Stimulated activated CD4-positive, alpha-beta T cell treated with anti-CD3 and anti-CD28 coated beads, Interleukin-2, amount 100 ng/mL, for 48 hours (primary cell): Measurements from ENCODE around the gene NRAP.
A peak's percentile ranks its signal among the peaks of the same experiment; 100 is the strongest.

Experiments
- DNase-seq, 2 donors: peaks; one replicate each; pipeline ENCODE4 v3.0.0-alpha.2; 2020

NRAP gene

GRCh38 chr10:113603057-113603777, 60.6 kb downstream of the NRAP start:
- DNase-seq: no peak

GRCh38 chr10:113600569-113600968, 63.3 kb downstream of the NRAP start:
- no peak for DNase-seq

DNA sequence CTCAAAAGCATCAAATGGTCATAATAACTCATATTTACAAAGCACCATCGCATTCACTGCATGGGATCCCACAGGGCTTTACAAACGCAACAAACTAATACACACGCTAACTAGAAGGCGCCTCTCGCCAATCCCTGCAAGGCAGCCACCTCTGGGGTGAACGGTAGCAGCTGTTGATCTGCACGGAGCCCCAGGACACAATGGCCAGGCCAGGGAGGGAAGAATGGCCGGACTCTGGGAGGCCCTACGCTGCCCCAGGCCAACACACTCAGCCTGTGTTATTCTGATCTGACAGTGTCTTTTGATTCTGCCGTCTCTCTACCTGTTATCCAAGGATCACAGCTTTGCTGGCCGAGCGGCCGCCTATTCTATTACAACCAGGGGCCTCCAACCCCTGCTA, 69.2 kb downstream of the NRAP start:
- no peak for DNase-seq

GRCh38 chr10:113592380-113592779, 71.5 kb downstream of the NRAP start:
- DNase-seq: no peak

DNA sequence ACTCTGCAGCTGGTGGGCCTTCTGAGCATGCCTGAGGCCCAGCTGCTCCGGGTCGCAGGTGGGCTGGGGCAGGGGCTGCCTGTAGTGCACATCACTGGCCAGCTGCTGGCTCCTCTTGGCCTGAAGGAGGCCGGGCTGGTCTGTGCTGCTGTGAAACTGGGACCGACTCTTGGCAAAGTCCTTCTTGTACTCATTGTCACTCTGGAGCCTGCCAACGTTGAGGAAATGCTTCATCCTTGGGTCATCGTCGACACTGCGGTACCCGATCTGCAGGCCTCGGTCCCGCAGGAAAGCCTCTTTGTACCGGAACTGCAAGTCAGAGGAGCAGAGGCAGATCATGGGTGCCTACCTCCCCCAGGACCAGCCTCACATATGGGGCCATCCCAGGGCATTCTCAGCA, 73.3 kb downstream of the NRAP start:
- DNase-seq: no peak

DNA sequence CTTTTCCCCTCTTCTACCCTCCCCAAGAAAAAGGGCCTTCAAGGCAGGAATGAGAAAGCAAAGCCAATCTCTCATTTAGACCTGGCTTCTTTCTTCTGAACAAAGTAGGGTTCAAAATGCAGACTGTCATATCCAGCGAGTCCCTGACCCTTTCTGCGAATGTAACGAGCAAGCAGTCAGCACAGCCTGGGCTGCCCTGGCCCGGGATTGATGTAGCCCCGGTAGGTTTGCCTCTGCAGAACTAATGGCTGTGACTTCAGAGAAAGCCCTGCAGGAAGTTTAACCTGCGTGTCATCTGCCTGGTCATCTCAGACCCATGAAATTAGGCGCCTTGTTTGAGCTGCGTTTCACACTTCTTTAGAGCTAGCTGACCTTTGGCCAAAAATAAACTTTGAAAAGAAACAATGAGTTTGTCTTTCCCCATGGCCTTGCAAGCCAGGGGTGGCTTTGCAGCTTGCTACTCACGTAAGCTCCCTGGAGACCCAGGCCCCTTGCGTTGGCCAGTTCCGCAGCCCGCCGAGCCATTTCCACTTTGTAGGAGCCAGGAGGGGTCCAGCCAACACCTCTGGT, 74.6 kb downstream of the NRAP start:
- no peak for DNase-seq

DNA sequence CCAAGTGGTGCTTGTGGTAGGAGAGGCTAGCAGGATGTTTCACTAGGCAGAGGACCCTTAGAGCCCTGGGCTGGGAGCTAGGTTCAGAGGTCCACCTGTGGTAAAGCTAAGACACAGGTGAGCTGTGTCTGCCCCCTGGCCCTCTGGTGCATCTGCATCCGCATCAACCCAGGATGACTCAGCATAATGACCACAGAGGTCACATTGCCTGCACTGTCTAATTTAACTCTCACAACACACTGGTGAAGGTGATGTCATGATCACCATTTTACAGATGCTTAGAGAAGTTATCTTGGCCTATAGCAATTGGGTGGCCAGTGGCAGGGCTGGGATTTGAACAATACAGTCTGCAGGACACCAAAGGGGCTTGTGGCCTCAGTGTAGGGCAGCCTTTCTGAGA, 77.9 kb downstream of the NRAP start:
- no peak for DNase-seq

GRCh38 chr10:113583571-113583970, 80.3 kb downstream of the NRAP start:
- DNase-seq: no peak

- no peak for DNase-seq
Measured at GRCh38 chr10:113581092-113581491, 82.7 kb downstream of the NRAP start.

DNA sequence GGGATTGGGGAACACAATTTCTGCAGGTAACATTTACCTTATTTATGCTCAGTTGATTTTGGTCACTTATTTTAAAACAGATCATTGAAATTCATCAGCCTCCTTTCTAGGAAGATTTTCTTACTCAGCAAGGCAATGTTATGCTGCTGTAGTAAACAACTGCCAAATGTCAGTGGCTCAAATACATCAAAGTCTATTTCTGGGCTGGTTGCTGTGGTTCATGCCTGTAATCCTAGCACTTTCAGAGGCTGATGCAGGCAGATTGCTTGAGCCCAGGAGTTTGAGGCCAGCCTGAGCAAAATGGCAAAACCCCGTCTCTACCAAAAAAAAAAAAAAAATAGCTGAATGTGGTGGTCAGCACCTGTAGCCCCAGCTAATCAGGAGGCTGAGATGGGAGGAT, 85.1 kb downstream of the NRAP start:
- no peak for DNase-seq

DNA sequence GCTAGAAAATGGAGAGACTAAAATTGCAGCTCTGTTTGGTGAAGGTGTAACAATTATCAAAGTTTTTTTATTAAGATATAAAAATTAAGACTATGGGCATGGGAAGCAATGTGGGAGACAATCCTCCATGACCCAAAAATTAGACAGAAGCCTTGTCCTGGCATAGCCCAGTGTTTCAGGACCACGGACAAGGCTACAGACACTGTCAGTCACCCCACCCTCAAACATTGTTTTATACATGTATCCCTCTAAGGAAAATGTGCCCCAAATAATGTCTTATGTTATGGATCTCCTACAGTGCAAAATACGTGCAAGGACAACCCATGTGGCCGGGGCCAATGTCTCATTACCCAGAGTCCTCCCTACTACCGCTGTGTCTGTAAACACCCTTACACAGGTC, 87.0 kb downstream of the NRAP start:
- peak in 1 of 2 donors; percentile 3 for DNase-seq

- no peak for DNase-seq
Measured at GRCh38 chr10:113573368-113573767, 90.5 kb downstream of the NRAP start.

DNA sequence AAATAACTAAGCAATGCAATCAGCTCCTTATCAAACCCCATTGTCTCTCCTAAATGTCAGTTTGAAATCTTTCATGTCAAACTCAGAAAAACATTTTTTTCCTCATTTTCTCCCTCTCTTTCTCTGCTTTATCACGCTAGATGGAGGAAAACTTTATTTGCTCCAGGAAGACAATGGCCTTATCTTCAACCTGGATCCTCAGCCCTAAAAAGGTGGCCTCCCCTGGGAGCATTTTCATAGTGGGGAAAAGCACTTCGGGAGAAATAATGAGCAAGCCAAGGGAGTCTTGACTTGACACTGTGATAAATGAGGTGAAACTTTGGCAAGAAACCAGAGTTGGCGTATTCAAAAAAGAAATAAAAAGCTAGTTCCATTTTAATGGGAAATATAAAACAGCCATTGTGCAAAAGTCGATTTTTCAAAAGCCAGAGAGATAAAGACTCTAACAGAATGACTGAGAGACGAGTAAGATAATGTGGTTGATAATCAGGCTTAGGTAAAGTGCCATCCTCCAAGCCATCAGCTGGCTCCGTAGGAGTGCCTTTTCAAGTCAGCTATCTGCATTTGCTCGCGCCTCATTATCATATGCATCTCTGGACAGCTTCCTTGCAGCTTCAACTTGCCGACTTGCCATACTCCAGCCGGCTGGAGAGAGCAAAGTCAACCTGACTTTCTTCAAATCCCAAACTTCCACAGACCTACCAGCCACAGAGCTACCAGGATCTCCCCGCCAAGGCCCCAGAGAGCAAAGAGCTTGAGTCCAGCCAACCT, 91.1 kb downstream of the NRAP start:
- no peak for DNase-seq

GRCh38 chr10:113569576-113569975, 94.3 kb downstream of the NRAP start:
- DNase-seq: no peak

- DNase-seq: no peak
Measured at GRCh38 chr10:113566888-113567287, 97.0 kb downstream of the NRAP start.

GRCh38 chr10:113565364-113565763, 98.5 kb downstream of the NRAP start:
- DNase-seq: no peak

DNA sequence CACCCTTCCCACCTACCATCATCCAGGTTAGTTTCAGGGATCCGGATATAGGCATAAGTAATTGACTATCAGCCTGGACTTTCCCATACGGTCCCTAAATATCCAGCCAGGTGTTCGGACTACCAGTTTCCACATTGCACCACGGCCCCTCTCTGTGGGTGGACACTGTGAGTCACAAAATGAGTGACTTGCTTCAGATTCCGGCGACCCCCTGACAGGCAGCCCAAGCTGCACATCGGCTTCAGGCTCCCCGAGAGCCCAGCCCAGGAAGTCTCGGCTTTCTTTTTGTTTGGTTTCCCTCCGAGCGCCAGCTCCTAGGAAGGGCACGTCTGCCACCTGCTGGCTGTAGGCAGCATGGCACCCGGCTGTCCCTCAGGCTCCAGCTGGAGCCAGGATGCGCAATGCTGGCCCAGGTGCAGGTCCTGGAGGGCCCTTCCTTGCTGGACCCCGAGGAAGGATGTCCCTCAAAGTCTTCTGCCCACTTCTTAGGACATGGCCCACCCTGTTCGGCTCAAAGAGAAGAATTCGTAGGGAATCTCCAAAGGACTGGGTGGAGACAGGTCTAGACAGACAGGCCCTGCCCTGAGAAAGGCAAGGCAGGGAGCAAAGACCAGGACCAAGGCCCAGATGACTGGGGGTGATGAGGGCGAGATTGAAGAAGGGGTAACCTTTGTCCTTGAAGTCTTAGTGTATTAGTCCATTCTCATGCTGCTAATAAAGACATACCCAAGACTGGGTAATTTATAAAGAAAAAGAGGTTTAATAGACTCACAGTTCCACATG, 100.3 kb downstream of the NRAP start:
- DNase-seq: peak; percentile 71 to 76

DNA sequence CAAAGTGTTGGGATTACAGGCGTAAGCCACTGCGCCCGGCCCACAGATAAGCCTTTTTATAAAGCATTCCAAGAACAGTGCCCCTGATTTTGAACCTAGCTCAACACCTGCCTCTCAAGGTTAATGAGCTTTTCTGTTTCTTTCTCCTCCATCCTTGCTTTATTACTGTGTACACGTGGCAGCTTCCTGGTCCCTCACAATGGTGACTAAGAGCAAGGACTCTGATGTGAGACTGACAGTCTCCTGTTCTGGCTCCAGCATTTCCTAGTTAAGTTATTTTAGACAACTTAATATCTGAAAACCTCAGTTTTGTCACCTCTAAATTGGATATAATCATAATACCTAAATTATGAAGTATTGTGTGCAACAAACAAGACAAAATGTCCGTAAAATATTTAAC, 101.1 kb downstream of the NRAP start:
- DNase-seq: no peak

DNA sequence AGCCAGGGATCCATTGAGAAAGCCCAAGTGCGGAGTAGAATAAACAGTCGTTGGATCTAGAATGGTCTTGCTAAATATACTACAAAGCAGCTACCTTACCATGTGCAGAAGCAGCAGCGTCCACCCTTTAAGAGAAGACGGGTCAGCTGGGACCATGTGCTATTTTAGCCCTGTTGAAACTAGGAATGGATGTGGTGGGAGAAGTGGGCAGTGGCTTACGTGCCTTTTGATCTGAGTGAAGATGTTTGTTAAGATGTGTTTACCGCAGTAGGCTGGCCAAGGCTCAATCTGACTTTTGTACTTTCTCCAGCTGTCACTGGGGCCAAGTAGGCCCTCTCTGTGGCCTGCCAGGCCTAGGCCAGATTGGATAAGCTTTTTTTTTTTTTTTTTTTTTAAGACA, 101.8 kb downstream of the NRAP start:
- DNase-seq: no peak

DNA sequence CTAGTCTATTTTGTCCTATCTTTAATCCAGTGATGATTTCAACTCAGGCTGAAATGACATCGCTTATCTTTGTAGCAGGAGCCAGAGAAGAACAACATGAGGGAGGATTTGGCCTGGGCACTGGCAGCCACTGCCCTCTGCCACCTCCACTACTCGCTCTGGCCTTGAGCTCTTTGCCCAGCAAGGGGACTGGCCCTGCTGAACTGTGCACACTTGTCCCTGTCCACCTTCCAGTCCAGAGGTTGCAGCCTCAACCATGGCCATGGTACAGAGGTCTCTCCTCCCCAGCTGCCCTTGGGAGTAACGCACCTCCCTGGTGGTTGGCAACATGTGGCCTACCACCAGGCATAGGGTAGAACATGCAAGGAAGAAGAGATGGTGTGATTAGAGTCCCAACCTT, 102.6 kb downstream of the NRAP start:
- DNase-seq: no peak

DNA sequence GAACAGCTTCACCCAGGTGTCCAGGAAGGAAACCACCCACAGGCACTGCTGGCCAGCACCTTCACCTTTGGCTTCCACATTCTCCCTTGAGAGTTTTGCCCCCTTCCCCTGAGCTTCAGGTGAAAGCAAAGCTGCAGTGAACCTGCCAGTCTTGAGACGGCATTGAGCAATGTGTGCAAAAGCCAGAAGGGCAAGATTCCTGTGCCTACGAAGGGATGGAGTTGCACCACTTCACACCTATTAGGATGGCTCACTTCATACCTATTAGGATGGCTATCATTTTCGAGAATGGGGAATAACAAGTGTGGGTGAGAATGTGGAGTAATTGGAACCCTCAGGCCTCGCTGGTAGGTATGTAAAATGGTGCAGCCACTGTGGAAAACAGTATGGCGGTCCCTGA, 103.8 kb downstream of the NRAP start:
- DNase-seq: no peak

DNA sequence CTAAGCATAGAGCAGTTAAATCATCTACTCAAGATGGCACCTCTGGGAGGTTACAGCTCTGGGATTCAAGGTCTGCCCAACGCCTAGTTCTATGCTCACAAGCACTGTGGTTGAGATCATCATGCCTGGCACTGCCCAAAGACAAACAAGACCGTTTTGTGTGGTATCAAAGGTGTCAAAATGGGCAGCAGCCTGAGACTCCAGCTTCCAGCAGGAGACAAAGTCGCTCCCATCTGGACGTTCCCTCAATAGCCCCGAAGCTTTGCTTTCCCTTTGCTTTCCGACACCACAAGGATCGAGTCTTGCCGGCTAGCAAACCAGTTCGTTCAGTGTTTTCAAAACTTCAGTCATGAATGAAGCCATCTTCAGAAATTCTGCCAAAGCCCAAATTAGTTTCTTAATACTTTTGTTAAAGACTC, 105.9 kb downstream of the NRAP start:
- DNase-seq: no peak

GRCh38 chr10:113557424-113557862, 106.4 kb downstream of the NRAP start:
- no peak for DNase-seq
